Cardiac muscle cell (in vitro differentiated cells and primary cell): ENCODE measurements around the gene WNT3. TPM values are rescaled to one million over a fixed set of nuclear protein-coding genes. Genes with fewer than 3 reads are reported as not detected.
"Not testable (repeated sequence)": the region's sequence is repeated elsewhere in the genome, so short reads cannot be mapped to it uniquely, and the experiment has no call there.

ENCODE experiments used
- DNase-seq, 2 donors: peaks; one replicate each; pipeline versions ENCODE4 v3.0.0 to v3.0.0-alpha.2; 2010 to 2017; ENCODE audit warnings: low read depth in 1 of 2, low spot score in 1 of 2
- H3K27ac ChIP-seq: fragments of 200-600 bp; sonication (generic); 2 replicates; pipeline ENCODE4 v1.5.1; 2016
- H3K27me3 ChIP-seq: fragments of 200-600 bp; sonication (generic); 2 replicates; pipeline ENCODE4 v1.6.0; 2016; ENCODE audit warnings: control low read depth
- H3K36me3 ChIP-seq: fragments of 200-600 bp; sonication (generic); 2 replicates; pipeline ENCODE4 v1.5.1; 2016; ENCODE audit warnings: control low read depth
- H3K4me1 ChIP-seq: fragments of 200-600 bp; sonication (generic); 2 replicates; pipeline ENCODE4 v1.8.1; 2017; ENCODE audit warnings: low read depth, mild to moderate bottlenecking, mixed run types
- H3K4me3 ChIP-seq: fragments of 200-600 bp; sonication (generic); 2 replicates; pipeline ENCODE4 v1.5.1; 2016; ENCODE audit warnings: mild to moderate bottlenecking
- H3K9me3 ChIP-seq: fragments of 200-600 bp; sonication (generic); 2 replicates; pipeline ENCODE4 v1.5.1; 2017; ENCODE audit warnings: low read depth, mild to moderate bottlenecking, control low read depth
- polyA plus RNA-seq: library from polyadenylated mRNA; unstranded; fragments of >200 nt; fragmentation: Nextera tagmentation; extraction: Ambion mirVana; gene quantifications from 2 replicates; pipeline ENCODE4 v1.2.1, GENCODE V29; 2016
- total RNA-seq: library from RNA; depleted of rRNA; stranded (reverse); fragments of >200 nt; gene quantifications from 2 replicates; pipeline ENCODE4 v1.2.3, GENCODE V29; 2016
- TF ChIP-seq, protein P1 (sequence below): IDR thresholded peaks from 2 replicates; pipeline ENCODE4 v1.5.1; 2012; ENCODE audit warnings: low read depth, mild to moderate bottlenecking, low read length

WNT3 gene
- total and polyA plus RNA-seq, 2 experiments from 2014 or later: 5.8 to 7.3 TPM

DNA sequence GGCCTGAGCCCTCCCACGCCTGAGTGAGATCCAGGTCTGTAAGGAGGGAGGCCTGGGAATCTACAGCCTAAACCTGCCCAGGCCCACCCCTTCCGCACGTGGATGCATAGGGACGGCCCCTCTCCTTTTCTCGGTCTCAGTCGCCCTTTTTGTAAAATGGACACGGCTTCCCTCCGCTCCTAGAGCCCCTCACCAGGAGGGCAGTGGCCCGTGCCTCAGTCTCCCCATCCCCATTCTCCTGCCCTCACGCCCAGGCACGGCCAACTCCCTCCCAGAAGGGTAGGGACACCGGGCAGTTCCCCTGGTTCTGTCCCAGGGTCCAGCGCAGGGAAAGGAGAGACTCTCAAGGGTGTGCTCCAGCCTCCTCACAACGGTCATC is 48.1 kb downstream of the WNT3 start:
- Histone ChIP-seq H3K9me3 (no peaks in the 10 kb centered on the region), H3K4me3 (peak overlapping the region; percentile 47), H3K36me3 (no peaks in the 10 kb centered on the region), H3K27me3 (no peaks in the 10 kb centered on the region), H3K4me1 (no peaks in the 10 kb centered on the region), H3K27ac (no peak overlapping the region)
- DNase-seq: no peak
- TF ChIP-seq, protein P1, sequence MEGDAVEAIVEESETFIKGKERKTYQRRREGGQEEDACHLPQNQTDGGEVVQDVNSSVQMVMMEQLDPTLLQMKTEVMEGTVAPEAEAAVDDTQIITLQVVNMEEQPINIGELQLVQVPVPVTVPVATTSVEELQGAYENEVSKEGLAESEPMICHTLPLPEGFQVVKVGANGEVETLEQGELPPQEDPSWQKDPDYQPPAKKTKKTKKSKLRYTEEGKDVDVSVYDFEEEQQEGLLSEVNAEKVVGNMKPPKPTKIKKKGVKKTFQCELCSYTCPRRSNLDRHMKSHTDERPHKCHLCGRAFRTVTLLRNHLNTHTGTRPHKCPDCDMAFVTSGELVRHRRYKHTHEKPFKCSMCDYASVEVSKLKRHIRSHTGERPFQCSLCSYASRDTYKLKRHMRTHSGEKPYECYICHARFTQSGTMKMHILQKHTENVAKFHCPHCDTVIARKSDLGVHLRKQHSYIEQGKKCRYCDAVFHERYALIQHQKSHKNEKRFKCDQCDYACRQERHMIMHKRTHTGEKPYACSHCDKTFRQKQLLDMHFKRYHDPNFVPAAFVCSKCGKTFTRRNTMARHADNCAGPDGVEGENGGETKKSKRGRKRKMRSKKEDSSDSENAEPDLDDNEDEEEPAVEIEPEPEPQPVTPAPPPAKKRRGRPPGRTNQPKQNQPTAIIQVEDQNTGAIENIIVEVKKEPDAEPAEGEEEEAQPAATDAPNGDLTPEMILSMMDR: no peak

DNA sequence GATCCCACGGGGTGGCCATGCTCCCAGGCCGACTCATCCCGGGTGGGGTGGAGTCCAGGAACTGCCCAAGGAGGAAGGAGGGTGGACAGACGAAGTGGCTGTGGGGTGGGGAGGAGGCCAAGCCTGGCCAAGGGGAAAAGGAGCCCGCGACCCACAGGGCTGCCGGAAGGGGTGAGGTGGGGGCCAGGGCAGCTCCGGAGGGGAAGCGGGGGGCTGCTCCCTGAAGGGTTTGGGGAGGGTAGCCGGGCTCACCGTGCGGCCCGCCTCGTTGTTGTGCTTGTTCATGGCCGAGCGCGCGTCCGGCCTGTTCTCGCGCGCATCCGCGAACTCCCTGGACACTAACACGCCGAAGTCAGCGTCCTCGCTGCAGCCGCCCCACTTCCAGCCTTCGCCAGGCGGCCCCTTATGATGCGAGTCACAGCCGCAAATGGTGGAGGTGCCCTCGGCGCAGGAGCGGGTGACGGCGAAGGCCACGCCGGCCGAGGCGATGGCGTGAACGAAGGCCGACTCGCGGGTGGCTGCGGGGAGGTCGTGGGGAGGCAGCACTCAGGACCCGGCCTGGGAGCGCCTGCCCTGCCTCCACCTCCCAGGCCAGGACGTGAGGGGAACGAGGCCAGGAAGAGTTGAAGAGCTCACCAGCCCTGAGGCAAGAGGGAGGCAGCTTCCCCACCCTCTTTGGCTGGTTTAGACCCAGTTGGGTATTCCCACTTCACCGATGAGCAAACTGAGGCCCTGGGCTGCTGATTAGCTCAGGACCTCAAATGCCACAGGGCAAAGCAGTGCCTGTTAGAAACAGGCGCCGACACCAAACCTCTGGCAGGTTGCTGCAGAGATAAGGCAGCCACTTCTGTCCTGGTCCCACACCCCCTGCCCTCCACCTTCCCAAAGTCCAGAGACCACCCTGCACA is 48.7 kb downstream of the WNT3 start:
- Histone ChIP-seq H3K4me3 (no peak overlapping the region), H3K27me3 (no peaks in the 10 kb centered on the region), H3K9me3 (no peaks in the 10 kb centered on the region), H3K36me3 (no peaks in the 10 kb centered on the region), H3K27ac (no peak overlapping the region), H3K4me1 (no peaks in the 10 kb centered on the region)
- TF ChIP-seq, protein P1: no peak
- DNase-seq: no peak

DNA sequence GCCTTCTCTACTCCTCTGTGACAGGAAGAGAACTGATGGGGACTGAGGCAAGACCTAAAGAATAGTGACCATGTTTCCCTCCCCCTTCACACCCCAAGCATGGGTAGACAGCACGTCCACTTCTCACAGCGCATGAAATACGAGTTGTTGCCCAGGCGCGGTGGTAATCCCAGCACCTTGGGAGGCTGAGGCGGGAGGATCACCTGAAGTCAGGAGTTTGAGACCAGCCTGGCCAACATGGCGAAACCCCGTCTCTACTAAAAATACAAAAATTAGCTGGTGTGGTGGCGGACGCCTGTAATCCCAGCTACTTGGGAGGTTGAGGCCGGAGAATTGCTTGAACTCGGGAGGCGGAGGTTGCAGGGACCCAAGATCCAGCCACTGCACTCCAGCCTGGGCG is 49.6 kb downstream of the WNT3 start:
- H3K4me3 ChIP-seq, H3K27me3 ChIP-seq, H3K27ac ChIP-seq, H3K4me1 ChIP-seq, DNase-seq, H3K36me3 ChIP-seq, H3K9me3 ChIP-seq: not testable (repeated sequence)

DNA sequence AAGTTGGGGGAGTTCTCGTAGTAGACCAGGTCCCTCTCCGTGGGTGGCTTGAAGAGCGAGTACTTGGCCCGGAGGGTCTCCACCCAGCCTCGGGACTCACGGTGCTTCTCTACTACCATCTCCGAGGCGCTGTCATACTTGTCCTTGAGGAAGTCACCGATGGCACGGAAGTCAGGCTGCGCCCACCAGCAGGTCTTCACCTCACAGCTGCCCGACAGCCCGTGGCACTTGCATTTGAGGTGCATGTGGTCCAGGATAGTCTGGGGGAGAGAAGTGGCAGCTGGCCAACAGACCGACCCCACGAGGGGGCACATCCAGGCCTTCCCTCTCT is 50.0 kb downstream of the WNT3 start:
- Histone ChIP-seq H3K27ac (no peak overlapping the region), H3K4me1 (no peaks in the 10 kb centered on the region), H3K4me3 (no peak overlapping the region), H3K36me3 (no peaks in the 10 kb centered on the region), H3K27me3 (no peaks in the 10 kb centered on the region), H3K9me3 (no peaks in the 10 kb centered on the region)
- DNase-seq: no peak
- TF ChIP-seq, protein P1: no peak

DNA sequence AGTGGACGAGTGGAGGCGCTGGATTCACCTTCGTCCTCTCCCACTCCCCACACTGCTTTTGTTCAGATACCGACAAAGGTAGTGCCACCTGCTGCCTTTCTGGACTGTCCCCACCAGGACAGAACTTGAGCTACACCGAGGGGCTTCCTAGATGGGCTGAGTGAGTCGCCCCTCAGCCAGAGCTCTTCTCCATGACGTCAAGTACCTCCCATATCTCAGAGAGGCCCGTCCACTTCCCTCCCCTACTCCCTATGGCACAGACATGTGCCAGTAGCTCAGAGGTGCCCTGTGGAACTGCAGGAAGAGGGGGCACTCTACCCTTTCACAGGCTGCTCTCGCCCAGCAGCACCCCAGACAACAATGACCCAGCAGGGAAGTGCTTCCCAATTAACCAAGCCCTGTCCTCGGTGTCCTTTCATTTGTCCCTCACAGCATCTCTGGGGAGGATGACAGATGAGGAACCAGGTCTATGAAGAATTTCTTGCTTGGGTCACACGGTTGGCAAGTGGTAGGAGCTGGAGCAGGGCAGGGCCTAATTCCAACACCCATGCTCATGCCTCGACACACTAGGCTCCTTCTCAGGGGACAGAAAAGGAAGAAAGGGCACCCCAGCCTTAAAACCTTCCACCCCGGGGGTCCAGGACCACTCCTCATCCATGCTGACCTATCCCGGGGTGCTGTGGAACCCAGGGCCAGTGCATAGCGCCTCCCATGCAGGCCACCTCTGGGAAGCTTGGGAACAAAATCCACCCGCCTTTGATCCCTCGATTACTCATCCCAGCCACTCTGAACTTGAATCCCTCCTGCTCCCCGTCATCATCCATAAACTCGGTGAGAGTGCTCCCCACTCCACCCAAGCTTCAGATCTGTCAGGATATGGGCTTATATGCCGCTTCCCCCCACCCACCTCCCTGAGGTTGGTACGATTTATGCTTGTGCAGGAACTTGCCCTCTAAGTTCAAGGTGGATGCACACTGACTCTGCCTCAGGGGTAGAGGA is 51.7 kb downstream of the WNT3 start:
- TF ChIP-seq, protein P1: no peak
- Histone ChIP-seq H3K27ac (no peak overlapping the region), H3K9me3 (no peaks in the 10 kb centered on the region), H3K36me3 (no peaks in the 10 kb centered on the region), H3K4me1 (no peaks in the 10 kb centered on the region), H3K4me3 (no peak overlapping the region), H3K27me3 (no peaks in the 10 kb centered on the region)
- DNase-seq: no peak
